GM19372 (cell line): ENCODE measurements around the gene CRP.
"Not testable (repeated sequence)": the region's sequence is repeated elsewhere in the genome, so short reads cannot be mapped to it uniquely, and the experiment has no call there.

ENCODE experiments used
- ATAC-seq: cut with Tn5 transposase; IDR thresholded peaks from one replicate; pipeline ENCODE4 v1.9.1; 2021; ENCODE audit warnings: mild to moderate bottlenecking, low read depth, moderate library complexity; ENCODE audit not compliant: unreplicated experiment

Gene CRP

GRCh38 chr1:159704481-159704880 is 9.9 kb downstream of the CRP start:
- ATAC-seq = no peak

DNA sequence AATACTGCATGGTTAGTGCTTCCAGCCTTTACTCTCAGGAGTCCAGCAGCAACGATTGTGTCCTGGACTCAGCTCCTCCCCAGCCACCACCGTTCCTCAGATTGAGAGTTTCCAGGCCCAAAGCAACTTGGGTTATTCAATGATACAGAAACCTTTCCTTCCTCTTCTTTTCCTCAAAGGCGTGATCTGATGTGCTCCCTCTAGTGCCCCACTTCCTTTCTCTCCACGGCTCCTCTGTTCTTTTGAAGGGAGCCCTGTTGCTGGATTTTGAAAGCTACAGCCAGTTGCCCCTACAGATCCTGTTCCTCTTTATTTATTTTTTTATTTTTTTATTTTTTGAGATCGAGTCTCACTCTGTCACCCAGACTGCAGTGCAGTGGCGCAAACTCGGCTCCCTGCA is 14.1 kb downstream of the CRP start:
- no peak for ATAC-seq

DNA sequence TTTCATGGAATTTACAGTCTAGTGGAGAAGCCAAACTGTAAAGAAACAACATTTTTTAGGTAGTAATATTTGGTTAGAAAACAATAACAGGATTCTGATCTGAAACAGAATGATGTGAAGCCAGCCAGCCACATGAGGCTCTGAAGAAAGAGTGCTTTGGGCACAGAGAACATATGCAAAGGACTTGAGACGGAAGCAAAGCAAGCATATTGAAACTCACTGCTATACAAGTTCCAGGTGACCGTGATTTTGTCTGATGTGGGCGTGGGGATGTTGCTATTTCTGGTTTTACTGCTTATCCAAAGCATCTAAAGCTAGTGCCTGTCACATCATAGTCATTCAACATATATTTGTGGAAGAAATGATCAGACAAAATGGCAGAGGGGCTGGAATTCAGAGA is 14.7 kb downstream of the CRP start:
- ATAC-seq = no peak

- ATAC-seq = no peak
Observed at GRCh38 chr1:159699246-159699645, 15.1 kb downstream of the CRP start.

GRCh38 chr1:159687511-159687910 is 26.9 kb downstream of the CRP start:
- no peak for ATAC-seq

DNA sequence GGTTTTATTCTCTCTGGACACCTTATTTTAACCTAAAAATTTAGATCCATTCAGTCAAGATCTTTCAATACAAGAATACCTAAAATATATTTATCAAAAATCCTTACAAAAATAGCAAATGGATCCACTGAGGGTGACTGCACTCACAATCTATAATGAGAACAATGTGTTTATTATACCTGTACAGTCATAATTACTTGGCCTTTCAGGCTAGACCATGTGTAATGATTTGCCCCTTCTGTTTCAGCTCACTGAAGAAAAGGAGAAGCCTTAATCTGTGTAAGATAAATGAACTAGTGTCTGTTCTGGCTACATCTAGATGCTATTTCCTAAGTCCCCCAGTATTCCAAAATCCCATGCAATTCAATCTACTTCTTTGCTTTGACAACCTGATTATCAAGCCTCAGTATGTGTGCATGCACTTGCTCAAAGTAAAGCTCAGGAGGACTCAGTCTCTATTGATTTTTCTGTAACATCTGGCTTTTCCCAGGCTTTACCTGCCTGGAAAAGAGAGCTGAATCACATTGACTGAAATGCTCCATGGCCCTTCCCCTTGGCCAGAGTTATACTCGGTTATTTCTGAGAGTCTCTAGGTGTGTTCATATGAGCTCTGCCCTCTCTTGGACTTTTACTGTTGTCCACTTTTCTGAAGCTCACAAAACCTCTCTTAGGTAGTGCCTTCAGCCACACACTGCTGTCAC is 27.6 kb downstream of the CRP start:
- no peak for ATAC-seq

GRCh38 chr1:159678939-159679338 is 35.5 kb downstream of the CRP start:
- ATAC-seq = no peak

DNA sequence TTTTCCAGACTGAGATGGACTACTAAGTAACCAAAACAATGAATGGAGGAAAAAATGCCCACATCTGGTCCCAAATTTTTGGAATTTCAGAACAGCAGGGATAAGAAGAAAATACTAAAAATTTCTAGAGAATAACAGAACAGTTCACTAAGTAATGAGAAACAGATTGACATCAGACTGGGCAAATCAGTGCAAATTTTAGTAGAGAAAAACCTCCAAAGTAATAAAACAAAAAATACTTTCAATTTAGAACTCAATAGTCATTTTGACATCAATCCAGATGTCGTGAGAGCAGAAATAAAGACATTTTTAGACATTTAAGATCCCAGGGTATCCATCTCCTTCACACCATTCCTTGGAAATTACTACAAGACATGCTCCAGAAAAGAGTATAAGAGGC is 39.3 kb downstream of the CRP start:
- no peak for ATAC-seq

GRCh38 chr1:159672390-159672789 is 42.0 kb downstream of the CRP start:
- ATAC-seq = not testable (repeated sequence)

- ATAC-seq = no peak
Observed at GRCh38 chr1:159669338-159669737, 45.1 kb downstream of the CRP start.

GRCh38 chr1:159668739-159669138 is 45.6 kb downstream of the CRP start:
- ATAC-seq = no peak

DNA sequence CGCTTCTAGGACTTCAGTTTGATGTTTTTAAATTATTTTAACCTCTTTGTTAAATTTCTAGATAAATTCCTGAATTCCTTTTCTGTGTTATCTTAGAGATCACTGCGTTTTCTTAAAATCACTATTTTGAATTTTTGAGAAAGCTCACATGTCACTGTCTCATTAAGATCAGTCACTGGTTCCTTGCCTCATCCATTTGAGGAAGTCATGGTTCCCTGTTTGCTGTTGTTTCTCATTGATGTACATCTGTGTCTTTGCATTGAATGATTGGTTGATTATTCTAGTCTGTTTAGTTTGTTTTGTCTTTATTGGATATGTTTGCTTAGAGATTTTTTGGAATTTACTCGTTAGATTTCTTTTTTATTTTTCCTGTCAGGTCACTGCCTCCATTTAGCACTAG is 50.1 kb downstream of the CRP start:
- no peak for ATAC-seq

DNA sequence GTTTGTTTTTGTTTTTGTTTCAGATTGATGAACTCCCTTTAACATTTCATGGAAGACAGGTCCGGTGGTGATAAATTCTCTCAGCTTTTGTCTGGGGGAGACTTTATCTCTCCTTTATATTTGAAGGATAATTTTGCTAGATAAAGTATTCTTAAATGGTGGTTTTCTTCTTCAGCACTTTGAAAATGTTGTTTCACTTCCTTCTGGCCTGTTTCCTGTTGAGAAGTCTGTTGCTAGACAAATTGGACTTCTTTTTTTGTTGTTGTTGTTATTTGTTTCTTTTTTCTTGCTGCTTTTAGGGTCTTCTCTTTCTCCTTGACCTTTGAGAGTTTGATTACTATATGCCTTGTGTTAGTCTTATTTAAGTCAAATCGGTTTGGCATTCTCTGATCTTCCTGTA is 50.8 kb downstream of the CRP start:
- no peak for ATAC-seq
